Measurements from ENCODE around the gene COX6B2. TPM values are rescaled to one million over a fixed set of nuclear protein-coding genes. Genes with fewer than 3 reads are reported as not detected.
A peak's percentile ranks its signal among the peaks of the same experiment; 100 is the strongest.

COX6B2 gene
- total RNA-seq, 1 donor from 2014 or later: 0.17 TPM

DNA sequence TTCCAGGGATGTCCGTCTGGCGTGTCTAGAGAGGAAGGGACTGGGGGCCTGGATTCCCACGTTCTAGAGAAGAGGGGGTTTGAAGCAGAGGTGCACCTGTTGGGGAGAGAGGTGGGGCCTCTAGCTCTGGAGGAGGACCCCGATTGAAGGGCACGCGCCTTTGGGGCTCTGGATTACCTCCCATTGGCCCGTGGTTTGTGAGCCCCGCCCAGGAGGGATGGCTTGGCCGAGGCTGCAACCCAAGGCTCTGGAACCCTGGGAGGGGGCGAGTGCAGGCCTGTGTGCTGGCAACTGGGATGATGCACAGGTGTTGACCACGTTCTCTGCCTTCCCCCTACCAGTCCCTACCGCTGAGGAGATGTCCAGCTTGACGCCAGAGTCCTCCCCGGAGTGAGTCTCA is 49.5 kb downstream of the COX6B2 start:
- Mint-ChIP-seq H3K27me3 (ENCODE audit: low read depth) (no peaks in the 10 kb centered on the region), H3K9me3 (ENCODE audit: low read depth) (no peaks in the 10 kb centered on the region), H3K36me3 (ENCODE audit: low read depth) (peaks cover 20% of the 10 kb centered on the region), H3K4me3 (ENCODE audit: unreplicated experiment) (no peak overlapping the region), H3K4me1 (ENCODE audit: low read depth) (peaks cover 9% of the 10 kb centered on the region), H3K27ac (ENCODE audit: unreplicated experiment) (no peak overlapping the region)
- DNase-seq (ENCODE audit: low spot score): no peak
- TF ChIP-seq, protein P1, sequence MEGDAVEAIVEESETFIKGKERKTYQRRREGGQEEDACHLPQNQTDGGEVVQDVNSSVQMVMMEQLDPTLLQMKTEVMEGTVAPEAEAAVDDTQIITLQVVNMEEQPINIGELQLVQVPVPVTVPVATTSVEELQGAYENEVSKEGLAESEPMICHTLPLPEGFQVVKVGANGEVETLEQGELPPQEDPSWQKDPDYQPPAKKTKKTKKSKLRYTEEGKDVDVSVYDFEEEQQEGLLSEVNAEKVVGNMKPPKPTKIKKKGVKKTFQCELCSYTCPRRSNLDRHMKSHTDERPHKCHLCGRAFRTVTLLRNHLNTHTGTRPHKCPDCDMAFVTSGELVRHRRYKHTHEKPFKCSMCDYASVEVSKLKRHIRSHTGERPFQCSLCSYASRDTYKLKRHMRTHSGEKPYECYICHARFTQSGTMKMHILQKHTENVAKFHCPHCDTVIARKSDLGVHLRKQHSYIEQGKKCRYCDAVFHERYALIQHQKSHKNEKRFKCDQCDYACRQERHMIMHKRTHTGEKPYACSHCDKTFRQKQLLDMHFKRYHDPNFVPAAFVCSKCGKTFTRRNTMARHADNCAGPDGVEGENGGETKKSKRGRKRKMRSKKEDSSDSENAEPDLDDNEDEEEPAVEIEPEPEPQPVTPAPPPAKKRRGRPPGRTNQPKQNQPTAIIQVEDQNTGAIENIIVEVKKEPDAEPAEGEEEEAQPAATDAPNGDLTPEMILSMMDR (IDR thresholded peaks at IDR 0.05): no peak

DNA sequence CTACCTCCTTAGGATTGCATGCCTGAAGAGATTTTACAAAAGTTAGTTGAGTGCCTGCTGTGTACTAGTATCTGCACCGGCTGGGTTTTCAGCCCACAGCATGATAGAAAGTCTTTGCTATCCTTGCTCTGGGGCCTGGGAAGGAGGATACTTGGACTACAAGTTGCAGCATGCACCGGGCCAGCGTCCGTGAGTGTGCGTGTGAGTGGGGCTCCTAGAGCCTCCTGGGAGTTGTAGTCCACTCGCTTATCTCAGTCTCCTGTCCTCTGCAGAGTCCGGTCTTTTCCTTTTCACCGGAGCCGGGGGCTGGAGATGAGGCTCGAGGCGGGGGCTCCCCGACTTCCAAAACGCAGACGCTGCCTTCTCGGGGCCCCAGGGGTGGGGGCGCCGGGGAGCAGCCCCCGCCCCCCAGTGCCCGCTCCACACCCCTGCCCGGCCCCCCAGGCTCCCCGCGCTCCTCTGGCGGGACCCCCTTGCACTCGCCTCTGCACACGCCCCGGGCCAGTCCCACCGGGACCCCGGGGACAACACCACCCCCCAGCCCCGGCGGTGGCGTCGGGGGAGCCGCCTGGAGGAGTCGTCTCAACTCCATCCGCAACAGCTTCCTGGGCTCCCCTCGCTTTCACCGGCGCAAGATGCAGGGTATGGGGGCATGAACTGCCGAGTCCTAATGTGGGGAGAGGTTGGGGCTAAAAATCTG is 50.1 kb downstream of the COX6B2 start:
- H3K9me3 Mint-ChIP-seq (ENCODE audit: low read depth): no peaks in the 10 kb centered on the region
- no peaks in the 10 kb centered on the region for H3K27me3 Mint-ChIP-seq (ENCODE audit: low read depth)
- H3K27ac Mint-ChIP-seq (ENCODE audit: unreplicated experiment): no peak overlapping the region
- TF ChIP-seq, protein P1 (IDR thresholded peaks at IDR 0.05): no peak
- DNase-seq (ENCODE audit: low spot score): no peak
- H3K36me3 Mint-ChIP-seq (ENCODE audit: low read depth): peaks cover 21% of the 10 kb centered on the region
- H3K4me3 Mint-ChIP-seq (ENCODE audit: unreplicated experiment): no peak overlapping the region
- H3K4me1 Mint-ChIP-seq (ENCODE audit: low read depth): peaks cover 9% of the 10 kb centered on the region

DNA sequence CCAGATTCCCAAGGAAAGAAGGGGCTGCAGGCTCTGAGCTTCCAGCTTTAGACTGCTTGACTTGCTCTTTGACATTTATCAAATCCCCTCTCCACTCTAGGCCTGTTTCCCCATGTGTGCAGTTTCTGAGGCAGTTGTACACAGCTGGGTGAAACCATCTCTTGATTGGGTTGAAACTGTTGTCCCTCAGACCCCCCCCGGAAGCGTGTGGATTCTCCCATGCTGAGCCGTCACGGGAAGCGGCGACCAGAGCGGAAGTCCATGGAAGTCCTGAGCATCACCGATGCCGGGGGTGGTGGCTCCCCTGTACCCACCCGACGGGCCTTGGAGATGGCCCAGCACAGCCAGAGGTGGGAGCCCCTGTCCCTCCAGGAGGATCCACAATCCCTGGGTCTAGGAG is 51.0 kb downstream of the COX6B2 start:
- TF ChIP-seq, protein P1 (IDR thresholded peaks at IDR 0.05): no peak
- DNase-seq (ENCODE audit: low spot score): no peak
- Mint-ChIP-seq H3K27ac (ENCODE audit: unreplicated experiment) (no peak overlapping the region), H3K27me3 (ENCODE audit: low read depth) (no peaks in the 10 kb centered on the region), H3K36me3 (ENCODE audit: low read depth) (peaks cover 19% of the 10 kb centered on the region), H3K4me1 (ENCODE audit: low read depth) (peaks cover 9% of the 10 kb centered on the region), H3K4me3 (ENCODE audit: unreplicated experiment) (no peak overlapping the region), H3K9me3 (ENCODE audit: low read depth) (no peaks in the 10 kb centered on the region)

DNA sequence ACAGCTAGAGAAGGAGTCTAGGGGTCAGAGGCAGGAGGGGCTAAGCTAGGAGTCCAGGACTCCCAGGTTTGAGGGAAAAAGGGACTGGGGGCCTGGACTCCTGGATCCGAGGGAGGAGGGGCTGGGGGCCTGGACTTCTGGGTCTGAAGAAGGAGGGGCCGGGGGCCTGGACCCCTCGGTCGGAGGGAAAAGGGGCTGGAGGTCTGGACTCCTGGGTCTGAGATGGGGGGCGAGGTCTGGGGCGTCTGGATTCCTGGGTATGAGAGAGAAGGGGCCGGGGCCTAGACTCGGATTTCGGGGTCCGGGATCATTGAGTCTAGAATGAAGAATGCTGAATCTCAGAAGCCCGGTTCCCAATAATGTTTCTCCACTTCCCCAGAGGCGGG is 52.2 kb downstream of the COX6B2 start:
- H3K27ac Mint-ChIP-seq (ENCODE audit: unreplicated experiment): no peak overlapping the region
- no peak overlapping the region for H3K4me3 Mint-ChIP-seq (ENCODE audit: unreplicated experiment)
- no peaks in the 10 kb centered on the region for H3K9me3 Mint-ChIP-seq (ENCODE audit: low read depth)
- TF ChIP-seq, protein P1 (IDR thresholded peaks at IDR 0.05): no peak
- no peak for DNase-seq (ENCODE audit: low spot score)
- H3K36me3 Mint-ChIP-seq (ENCODE audit: low read depth): peaks cover 16% of the 10 kb centered on the region
- peaks cover 9% of the 10 kb centered on the region for H3K4me1 Mint-ChIP-seq (ENCODE audit: low read depth)
- H3K27me3 Mint-ChIP-seq (ENCODE audit: low read depth): no peaks in the 10 kb centered on the region

DNA sequence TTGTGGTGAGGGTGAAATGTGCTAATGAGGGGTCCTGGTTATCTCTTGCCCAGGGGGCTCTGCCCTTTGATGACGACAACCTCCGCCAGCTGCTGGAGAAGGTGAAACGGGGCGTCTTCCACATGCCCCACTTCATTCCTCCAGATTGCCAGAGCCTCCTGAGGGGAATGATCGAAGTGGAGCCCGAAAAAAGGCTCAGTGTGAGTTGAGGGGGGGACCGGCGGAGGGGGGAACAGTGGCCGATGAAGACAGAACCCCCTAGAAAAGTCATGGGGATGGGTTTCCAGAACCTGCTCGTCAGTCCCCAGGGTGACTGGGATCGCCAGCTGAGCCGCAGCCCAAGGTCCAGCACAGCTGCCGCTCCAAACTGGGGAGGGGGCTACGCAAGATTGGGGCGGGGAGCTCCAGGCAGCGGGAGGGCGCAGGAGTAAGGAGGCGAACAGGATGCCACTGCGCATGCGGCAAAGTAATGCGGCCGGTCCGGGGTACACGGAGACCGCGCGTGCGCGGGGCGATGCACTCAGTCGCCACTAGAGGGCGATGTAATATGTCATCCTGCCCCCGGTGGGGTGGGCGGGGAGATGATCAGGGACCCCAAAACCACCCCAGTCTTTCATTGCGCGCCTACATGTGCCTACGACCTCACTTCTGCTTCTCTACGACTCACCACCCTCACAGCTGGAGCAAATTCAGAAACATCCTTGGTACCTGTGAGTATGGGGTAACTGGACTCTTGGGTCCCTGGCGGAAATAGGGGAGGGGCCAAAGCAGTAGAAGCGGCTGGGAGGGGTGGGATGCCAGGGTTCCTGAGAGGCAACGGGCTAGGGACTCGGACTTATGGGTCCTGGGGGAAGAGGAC is 52.8 kb downstream of the COX6B2 start:
- TF ChIP-seq, protein P1 (IDR thresholded peaks at IDR 0.05): peak; percentile 97
- peak overlapping the region; percentile 45 for H3K27ac Mint-ChIP-seq (ENCODE audit: unreplicated experiment)
- peaks cover 15% of the 10 kb centered on the region for H3K36me3 Mint-ChIP-seq (ENCODE audit: low read depth)
- no peak for DNase-seq (ENCODE audit: low spot score)
- no peaks in the 10 kb centered on the region for H3K9me3 Mint-ChIP-seq (ENCODE audit: low read depth)
- H3K4me1 Mint-ChIP-seq (ENCODE audit: low read depth): peaks cover 9% of the 10 kb centered on the region
- H3K4me3 Mint-ChIP-seq (ENCODE audit: unreplicated experiment): peak overlapping the region; percentile 64
- no peaks in the 10 kb centered on the region for H3K27me3 Mint-ChIP-seq (ENCODE audit: low read depth)
